Chondrocyte (in vitro differentiated cells): Measurements from ENCODE around the gene MRPL20. TPM values are rescaled to one million over a fixed set of nuclear protein-coding genes. Genes with fewer than 3 reads are reported as not detected.

Experiments
- DNase-seq: peaks from one replicate; pipeline ENCODE4 v3.0.0; 2021; ENCODE audit warnings: mixed read lengths, low spot score
- H3K27ac Mint-ChIP-seq: one replicate; pipeline ENCODE4 v1.8.0; 2021; ENCODE audit warnings: mild to moderate bottlenecking, moderate library complexity, mixed read lengths; ENCODE audit not compliant: unreplicated experiment
- H3K27me3 Mint-ChIP-seq: 2 replicates; pipeline ENCODE4 v1.8.0; 2021; ENCODE audit warnings: low read depth, mixed read lengths
- H3K36me3 Mint-ChIP-seq: 2 replicates; pipeline ENCODE4 v1.8.0; 2021; ENCODE audit warnings: low read depth, mixed read lengths
- H3K4me1 Mint-ChIP-seq: 2 replicates; pipeline ENCODE4 v1.8.0; 2021; ENCODE audit warnings: low read depth, mild to moderate bottlenecking, mixed read lengths
- H3K4me3 Mint-ChIP-seq: one replicate; pipeline ENCODE4 v1.8.0; 2021; ENCODE audit warnings: mild to moderate bottlenecking, moderate library complexity, mixed read lengths; ENCODE audit not compliant: unreplicated experiment
- H3K9me3 Mint-ChIP-seq: 2 replicates; pipeline ENCODE4 v1.8.0; 2021; ENCODE audit warnings: low read depth, mixed read lengths
- CTCF ChIP-seq: fragments of 200-600 bp; sonication (generic); IDR thresholded peaks from 2 replicates; pipeline ENCODE4 v1.5.0; 2021; ENCODE audit warnings: antibody characterized with exemption, mild to moderate bottlenecking, moderate library complexity
- total RNA-seq: library from RNA; stranded (reverse); gene quantifications from 3 replicates; pipeline ENCODE4 v1.2.1, GENCODE V29; 2021

The MRPL20 gene
- total RNA-seq, 1 donor from 2014 or later = 75.7 TPM

- DNase-seq = no peak
- peaks cover 3% of the 10 kb centered on the region for H3K4me1 Mint-ChIP-seq
Observed at GRCh38 chr1:1441002-1441888, 34.2 kb upstream of the MRPL20 start.

GRCh38 chr1:1440262-1441001 lies 33.3 kb upstream of the MRPL20 start:
- H3K27ac Mint-ChIP-seq = no peak overlapping the region
- DNase-seq = no peak

More at GRCh38 chr1:1441002-1441888, 34.2 kb upstream of the MRPL20 start:
- H3K36me3 Mint-ChIP-seq = no peaks in the 10 kb centered on the region
- TF ChIP-seq CTCF = peak; percentile 85
- H3K4me3 Mint-ChIP-seq = no peak overlapping the region
- H3K27ac Mint-ChIP-seq = no peak overlapping the region
- no peaks in the 10 kb centered on the region for H3K9me3 Mint-ChIP-seq
- H3K27me3 Mint-ChIP-seq = no peaks in the 10 kb centered on the region

GRCh38 chr1:1439546-1440261 lies 32.6 kb upstream of the MRPL20 start:
- no peaks in the 10 kb centered on the region for H3K36me3 Mint-ChIP-seq
- H3K27me3 Mint-ChIP-seq = no peaks in the 10 kb centered on the region
- H3K9me3 Mint-ChIP-seq = no peaks in the 10 kb centered on the region
- no peak for DNase-seq
- H3K4me3 Mint-ChIP-seq = no peak overlapping the region
- no peak overlapping the region for H3K27ac Mint-ChIP-seq
- peaks cover 8% of the 10 kb centered on the region for H3K4me1 Mint-ChIP-seq
- TF ChIP-seq CTCF = no peak

More at GRCh38 chr1:1440262-1441001, 33.3 kb upstream of the MRPL20 start:
- Mint-ChIP-seq H3K9me3 (no peaks in the 10 kb centered on the region), H3K36me3 (no peaks in the 10 kb centered on the region), H3K27me3 (no peaks in the 10 kb centered on the region), H3K4me3 (no peak overlapping the region), H3K4me1 (peaks cover 3% of the 10 kb centered on the region)
- no peak for TF ChIP-seq CTCF

- Mint-ChIP-seq H3K36me3 (no peaks in the 10 kb centered on the region), H3K27me3 (no peaks in the 10 kb centered on the region)
- no peak for DNase-seq
Observed at GRCh38 chr1:1438531-1439381, 31.7 kb upstream of the MRPL20 start.

More at GRCh38 chr1:1438531-1439381, 31.7 kb upstream of the MRPL20 start:
- no peak for TF ChIP-seq CTCF
- no peak overlapping the region for H3K4me3 Mint-ChIP-seq
- H3K9me3 Mint-ChIP-seq = no peaks in the 10 kb centered on the region
- H3K27ac Mint-ChIP-seq = no peak overlapping the region
- peaks cover 12% of the 10 kb centered on the region for H3K4me1 Mint-ChIP-seq
